Right hindlimb (tissue), 1 donor: ENCODE results near the gene PPIH.
"Not testable (repeated sequence)": the region's sequence is repeated elsewhere in the genome, so short reads cannot be mapped to it uniquely, and the experiment has no call there.

Experiments used
- DNase-seq: peaks from one replicate; pipeline ENCODE4 v3.0.0-alpha.2; 2018

PPIH gene

DNA sequence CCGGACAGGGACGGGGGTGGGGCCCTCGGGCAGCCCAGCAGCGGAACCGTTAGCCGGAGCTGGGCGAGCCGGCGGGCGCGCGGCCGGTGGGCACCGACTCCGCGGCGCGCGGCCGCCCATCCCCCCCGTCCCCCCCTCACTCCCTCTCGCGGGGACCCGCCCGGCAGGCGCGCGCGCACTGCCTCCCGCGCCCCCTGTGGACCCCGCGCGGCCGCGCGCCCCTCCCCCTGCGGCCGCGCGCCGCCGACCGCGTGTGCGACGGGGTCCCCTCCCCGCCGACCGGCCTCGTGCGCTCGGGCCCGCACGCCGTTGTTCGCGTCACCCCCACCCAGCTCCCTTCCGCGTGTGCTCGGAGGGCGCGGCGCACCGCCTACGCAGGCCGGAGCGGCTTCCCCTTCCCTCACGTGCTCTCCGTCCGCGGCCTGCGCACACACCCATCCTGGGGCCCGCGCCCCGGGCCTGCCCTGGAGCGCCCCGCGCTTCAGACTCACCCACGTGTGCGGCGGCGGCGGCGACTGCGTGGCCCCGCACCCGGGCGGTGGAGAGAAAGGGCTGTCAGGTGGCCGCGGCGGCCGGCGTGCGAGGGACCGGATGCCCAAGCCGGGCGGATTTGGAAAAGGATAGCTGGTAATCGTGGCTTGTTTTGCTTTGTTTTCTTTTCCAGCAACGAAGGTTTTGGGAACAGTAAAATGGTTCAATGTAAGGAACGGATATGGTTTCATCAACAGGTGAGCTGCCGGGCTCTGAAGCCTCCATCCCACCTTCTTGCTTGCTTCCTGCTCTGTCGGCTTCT lies 24.7 kb downstream of the PPIH start:
- peak; percentile 77 for DNase-seq

DNA sequence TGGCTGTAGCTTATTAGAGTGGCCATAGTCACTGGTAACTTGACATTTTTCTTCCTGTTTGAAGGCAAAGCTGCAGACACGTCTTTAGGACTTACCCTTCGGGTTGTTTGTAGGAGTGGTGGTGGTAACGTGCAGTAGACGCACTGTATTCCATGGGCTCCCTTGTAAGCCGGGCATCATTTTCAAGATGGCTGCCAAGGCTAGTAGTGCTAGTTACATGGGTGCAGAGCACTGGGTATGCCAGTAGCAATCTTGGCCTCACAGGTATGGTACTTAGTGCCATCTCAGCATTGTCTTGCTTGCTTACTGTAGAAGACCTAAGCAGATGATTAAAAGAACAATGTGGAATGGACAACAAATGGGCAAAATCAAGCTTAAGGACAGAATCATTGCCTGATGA lies 25.9 kb downstream of the PPIH start:
- no peak for DNase-seq

DNA sequence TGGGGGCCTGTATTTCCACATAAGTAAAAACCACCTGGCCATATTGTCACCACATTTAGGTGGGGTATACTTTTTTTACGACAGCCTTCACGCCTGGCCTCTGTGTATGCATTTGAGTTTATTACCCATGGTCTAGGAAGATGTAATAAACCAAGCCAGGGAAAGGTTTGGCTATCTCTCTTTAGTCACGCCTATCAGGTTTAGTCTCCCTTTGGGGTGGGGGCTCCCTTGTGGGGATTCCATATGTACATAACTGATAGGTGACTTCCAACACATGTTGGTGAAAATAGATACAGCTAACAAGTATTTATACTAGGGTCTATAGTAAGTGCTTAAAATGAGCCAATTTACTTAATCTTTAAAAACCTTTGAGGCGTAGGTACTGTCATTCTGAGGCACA lies 28.2 kb downstream of the PPIH start:
- no peak for DNase-seq

DNA sequence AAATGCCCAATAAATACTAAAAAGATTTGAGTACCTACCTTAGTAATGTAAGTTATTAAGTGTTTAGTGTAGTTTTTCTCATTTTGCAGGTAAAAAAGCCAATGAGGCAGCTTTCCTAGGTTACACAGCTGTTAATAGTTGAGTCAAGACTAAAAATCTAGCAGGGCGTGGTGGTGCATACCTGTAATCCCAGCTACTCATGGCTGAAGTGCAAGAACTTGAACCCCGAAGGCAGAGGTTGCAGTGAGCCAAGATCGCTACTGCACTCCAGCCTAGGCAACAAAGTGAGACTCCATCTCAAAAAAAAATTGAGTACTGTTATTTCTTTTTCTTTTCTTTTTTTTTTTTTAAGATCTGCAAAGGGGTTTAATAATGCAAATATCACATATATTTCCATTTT lies 31.7 kb downstream of the PPIH start:
- DNase-seq, result no peak

DNA sequence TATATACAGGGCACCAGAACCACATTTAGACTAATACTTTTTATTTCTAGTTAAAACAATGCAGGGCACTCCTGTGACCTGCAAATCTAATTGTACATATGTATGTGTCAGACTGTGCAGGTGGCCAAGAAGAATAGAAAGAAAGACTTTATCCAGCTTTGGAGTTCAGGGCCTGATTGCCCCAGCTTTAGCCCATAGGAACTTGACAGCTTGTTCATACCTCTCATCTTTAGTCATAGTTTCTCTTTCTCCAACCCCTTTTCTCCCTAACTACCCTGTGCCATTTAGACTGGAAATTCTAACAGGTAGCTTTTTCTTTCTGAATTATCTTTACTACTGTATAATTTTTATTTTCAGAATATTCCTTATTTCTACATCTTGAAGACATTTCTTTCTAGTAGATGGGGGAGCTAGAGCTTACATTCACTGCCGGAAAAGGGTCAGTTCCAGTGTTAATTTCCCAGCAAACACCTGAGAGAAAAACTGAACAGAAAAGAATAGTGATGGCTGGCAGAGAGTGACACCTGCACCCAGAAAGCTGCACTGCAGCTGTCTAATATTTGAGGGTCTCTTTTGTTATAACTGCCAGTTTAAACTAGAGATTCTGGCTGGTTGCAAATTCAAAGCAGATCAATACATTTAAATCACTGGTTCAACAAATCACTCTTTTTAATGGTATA lies 32.4 kb downstream of the PPIH start:
- no peak for DNase-seq

DNA sequence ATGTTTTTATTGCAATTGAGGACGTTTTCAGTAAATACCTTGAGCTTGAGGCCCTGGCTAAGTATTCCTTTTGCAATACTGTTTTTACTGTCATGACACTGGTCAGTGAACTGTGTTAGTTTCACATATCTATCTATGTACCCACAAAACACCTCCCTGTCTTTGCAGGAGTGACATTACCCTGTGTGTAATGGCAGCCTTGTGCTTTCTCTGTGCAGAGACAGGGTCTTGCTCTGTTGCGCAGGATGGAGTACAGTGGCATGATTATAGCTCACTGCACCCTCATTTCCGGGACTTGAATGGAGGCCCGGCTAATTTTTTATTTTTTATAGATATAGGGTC lies 32.9 kb downstream of the PPIH start:
- DNase-seq, result no peak

DNA sequence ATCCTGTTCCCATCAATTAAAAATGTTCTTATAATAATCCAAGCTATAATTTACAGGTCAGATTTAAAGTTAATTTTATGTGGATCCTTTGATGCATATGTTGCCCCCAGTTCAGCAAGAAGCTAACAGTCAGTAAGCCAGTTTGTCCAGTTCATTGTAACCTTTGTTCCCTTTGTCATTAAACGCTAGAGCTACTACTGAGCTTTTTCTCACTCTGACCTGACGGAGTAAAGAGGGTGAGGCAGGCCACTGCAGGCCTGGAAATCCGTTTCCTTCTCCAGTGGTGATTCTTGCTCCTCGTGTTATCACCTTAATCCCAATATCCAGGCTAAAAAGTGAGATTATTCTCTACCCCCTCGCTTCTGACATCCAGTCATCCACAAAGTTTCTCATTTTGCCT lies 34.2 kb downstream of the PPIH start:
- no peak for DNase-seq

DNA sequence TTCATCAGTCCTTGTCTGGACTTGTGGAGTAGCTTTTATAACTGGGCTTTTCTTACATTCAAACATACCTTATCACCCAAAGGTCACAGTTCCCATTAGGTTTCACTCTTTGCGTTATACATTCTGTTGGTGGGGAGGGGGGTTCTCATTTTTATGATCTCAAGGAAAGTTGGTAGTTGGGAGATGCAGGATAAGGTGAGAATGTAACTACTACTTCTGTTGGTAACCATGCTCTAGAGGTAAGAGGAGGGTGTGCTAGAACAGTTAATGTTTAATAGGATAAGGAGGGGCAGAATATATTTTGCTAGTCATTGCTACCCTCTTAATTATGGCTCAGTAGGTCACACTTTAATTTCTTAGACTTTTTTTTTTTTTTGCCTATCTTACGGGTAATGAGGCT lies 34.7 kb downstream of the PPIH start:
- DNase-seq, result no peak

DNA sequence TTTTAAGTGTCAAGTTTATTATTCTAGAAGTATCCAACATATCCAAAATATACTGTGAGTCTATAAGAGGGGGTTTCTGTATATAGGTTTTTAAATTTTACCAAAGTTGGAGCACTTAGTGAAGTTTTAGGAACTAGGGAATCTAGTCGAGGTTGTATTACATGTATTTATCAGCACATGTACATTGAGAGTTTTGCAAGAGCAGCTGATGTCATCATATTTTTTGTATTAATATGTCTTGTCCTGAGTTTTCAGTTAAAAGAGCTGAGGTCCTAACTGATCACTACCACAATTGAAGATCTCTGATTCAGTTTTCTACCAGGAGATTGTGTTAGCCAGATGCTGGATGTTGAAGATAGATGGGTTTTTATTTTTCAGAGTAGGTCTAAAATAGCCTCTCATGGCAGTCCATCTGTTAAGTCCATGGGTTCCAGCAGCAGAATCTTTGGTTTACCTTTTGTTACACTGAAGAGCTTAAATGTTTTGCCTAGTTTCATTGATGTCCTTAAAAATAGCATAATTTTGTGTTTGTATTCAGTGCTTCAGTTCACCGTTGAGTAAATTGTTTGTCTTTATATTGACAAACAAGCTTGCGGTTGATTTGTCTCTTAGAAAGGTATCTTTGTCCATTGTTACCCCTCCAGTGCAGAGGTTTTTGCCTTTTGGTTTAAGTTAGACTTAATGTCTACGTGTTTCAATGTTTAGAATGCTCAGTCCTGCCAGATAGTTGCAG lies 40.0 kb downstream of the PPIH start:
- no peak for DNase-seq

DNA sequence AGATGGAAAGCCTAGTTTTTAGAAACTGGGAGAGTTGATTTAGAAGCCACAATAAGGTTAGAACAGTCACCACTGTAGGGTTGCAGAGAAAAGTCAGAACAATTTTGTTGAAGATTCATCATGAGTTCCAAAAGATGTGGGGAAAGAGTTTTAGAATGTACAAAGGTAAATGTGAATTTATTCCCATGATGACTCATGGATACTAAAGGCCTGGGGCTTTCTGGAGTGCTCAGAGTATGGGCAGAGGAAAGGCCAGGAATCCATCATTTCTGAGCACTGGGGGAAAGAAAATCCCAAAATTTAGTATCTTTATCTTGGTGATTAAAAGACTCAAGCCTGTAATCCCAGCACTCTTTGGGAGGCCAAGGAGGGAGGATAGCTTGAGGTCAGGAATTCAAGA lies 41.8 kb downstream of the PPIH start:
- DNase-seq, result no peak

DNA sequence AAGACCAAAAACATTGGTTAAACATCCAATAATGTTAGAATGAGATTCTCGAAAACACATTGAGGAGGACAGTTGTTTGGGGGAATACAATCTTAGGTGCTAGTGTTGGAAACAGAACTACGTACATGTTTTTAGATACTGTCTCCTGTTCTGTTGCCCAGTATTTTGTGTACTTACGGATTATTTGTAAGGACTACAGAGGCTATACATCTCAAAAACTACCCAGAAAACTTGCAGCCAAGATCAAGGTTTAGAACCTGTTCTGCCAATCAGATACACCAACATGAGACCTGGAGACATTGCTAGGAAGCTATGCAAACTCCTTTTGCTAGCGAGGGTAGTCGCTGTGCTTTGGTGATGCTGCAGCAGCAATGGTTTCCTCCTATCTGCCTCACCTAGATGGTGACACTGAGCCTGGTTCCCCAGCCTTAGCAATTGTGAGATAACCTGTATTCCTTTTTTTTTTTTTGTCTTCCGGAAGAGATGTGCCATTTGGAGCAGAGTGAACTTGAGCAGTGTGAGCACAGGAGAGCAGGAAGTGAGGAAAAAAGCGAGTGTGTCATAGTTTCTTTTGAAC lies 45.8 kb downstream of the PPIH start:
- DNase-seq, result no peak

DNA sequence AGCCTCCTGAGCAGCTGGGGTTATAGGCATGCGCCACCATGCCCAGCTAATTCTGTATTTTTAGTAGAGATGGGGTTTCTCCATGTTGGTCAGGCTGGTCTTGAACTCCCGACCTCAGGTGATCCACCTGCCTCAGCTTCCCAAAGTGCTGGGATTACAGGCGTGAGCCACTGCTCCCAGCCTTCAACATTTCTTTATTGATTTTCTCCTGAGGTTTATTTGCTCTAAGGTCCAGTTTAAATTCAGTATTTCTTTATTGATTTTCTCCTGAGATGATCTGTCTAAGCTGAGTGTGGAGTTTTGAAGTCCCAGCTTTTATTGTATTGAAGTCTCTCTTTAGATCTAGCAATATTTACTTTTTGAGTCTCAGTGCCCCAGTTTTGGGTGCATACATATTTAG lies 54.6 kb downstream of the PPIH start:
- not testable (repeated sequence) for DNase-seq

DNA sequence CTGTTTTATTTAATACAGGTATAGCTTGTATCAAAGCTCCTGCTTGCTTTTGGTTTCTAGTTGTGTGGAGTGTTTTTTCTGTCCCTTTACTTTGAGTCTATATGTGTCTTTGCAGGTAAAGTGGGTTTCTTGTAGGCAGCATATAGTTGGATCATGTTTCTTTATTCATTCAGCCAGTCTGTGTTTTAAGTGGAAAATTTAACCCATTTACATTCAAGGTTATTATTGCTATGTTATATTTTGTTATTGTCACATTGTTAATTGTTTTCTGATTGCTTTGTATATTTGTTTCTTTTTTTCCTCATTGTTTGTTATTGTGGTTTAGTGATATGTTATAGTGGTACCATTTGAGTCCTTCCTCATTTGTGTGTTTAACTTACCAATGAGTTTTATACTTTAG lies 55.1 kb downstream of the PPIH start:
- DNase-seq, result no peak

DNA sequence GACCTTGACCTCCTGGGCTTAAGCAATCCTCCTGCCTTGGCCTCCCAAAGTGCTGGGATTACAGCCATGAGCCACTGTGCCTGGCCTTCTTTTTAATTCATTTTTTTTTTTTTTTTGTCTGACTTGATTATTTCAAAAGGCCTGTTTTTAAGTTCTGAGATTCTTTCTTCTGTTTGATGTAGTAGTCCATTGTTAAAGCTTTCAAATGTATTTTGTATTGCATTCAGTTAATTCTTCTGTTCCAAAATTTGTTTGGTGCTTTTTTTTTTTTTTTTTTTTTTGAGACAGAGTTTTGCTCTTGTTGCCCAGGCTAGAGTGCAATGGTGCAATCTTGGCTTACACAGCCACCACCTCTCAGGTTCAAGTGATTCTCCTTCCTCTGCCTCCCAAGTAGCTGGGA lies 56.2 kb downstream of the PPIH start:
- not testable (repeated sequence) for DNase-seq

DNA sequence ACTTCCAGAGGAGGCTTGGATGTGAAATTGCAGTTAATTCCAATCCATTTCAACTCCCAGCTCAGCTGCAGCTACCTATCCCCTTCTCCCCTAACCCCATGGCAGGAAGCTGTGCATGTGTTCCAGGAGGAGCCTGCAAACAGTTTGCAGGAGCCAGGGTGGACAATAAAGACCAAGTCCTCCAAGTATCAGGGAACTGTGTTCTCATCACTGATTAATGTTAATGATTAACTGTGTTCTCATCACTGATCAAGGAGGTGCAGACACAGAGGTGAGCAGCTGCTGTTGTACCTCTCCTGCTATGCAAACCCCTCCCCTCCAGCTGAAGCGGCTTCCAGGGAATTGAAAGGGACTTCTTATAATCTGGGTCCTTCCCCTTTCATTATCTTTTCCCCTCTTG lies 62.6 kb downstream of the PPIH start:
- DNase-seq, result no peak

DNA sequence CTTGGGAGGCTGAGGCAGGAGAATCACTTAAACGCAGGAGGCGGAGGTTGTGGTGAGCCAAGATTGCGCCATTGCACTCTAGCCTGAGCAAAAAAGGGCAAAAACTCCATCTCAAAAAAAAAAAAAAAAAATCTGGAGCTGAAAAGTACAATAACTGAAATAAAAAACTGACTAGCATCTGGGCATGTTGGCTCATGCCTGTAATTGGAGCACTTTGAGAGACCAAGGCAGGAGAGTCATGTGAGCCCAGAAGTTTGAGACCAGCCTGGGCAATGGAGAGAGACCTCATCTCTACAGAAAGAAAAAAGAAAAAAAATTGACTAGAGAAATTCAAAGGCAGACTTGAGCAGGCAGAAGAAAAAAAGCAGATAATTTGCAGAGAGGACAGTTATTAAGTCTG lies 63.7 kb downstream of the PPIH start:
- no peak for DNase-seq

DNA sequence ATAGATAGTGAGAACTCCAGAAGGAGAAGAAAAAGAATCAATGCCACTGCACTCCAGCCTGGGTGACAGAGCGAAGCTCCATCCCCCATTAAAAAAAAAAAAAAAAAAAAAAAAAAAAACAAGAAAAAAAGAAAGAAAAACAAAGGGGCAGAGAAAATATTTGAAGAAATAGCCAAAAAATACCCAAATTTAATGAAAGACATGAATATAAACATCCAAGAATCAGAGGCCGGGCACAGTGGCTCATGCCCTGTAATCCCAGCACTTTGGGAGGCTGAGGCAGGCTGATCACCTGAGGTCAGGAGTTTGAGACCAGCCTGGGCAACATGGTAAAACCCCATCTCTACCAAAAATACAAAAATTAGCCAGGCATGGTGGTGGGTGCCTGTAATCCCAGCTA lies 64.2 kb downstream of the PPIH start:
- not testable (repeated sequence) for DNase-seq

DNA sequence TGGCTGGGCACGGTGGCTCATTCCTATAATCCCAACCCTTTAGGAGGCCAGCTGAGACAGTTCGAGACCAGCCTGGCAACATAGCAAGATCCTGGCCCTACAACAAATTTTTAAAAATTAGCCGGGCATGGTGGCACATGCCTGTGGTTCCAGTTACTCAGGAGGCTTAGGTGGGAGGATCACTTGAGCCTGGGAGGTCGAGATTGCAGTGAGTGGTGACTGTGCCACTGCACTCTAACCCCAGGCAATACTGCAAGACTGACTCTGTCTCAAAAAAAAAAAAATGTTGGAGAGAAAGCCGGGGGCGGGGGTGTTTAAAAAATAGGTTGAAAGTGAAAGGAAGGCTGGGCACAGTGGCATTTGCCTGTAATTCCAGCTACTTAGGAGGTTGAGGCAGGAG lies 65.3 kb downstream of the PPIH start:
- no peak for DNase-seq

DNA sequence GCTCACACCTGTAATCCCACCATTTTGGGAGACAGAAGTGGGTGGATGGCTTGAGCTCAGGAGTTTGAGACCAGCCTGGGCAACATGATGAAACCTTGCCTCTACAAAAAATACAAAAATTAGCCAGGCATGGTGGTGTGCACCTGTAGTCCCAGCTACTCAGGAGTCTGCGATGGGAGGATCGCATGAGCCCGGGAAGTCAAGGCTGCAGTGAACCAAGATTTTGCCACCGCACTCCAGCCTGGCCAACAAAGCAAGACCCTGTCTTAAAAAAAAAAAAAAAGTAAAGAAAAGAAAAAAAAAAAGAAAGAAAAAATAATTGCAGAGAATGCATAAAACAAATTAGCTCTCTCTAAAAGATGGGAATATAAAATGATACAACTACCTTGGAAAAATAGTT lies 67.6 kb downstream of the PPIH start:
- not testable (repeated sequence) for DNase-seq
